GM23248 (cell line): ENCODE data around the gene WDR35. TPM values are rescaled to one million over a fixed set of nuclear protein-coding genes. Genes with fewer than 3 reads are reported as not detected.
"Not testable (repeated sequence)": the region's sequence is repeated elsewhere in the genome, so short reads cannot be mapped to it uniquely, and the experiment has no call there.

Experiments used
- DNase-seq: peaks from one replicate; pipeline ENCODE4 v3.0.0-alpha.2; 2015
- H2AFZ ChIP-seq: fragments of 200-600 bp; sonication (generic); 2 replicates; pipeline ENCODE4 v1.6.1; 2016; ENCODE audit warnings: antibody characterized with exemption
- H3F3A ChIP-seq: fragments of 200-600 bp; sonication (generic); 2 replicates; pipeline ENCODE4 v1.6.1; 2016; ENCODE audit warnings: mild to moderate bottlenecking, antibody characterized with exemption, mixed run types; ENCODE audit not compliant: insufficient read depth
- H3K27ac ChIP-seq: fragments of 200-600 bp; sonication (generic); 2 replicates; pipeline ENCODE4 v1.5.1; 2016; ENCODE audit warnings: mild to moderate bottlenecking
- H3K27me3 ChIP-seq: fragments of 200-600 bp; sonication (generic); replicated peaks from 2 replicates; pipeline ENCODE4 v1.6.1; 2016; ENCODE audit warnings: mild to moderate bottlenecking; ENCODE audit not compliant: insufficient read depth
- H3K36me3 ChIP-seq: fragments of 200-600 bp; sonication (generic); 2 replicates; pipeline ENCODE4 v1.6.1; 2016; ENCODE audit warnings: low read depth, mild to moderate bottlenecking
- H3K4me1 ChIP-seq: fragments of 200-600 bp; sonication (generic); 2 replicates; pipeline ENCODE4 v1.6.1; 2016; ENCODE audit warnings: mild to moderate bottlenecking; ENCODE audit not compliant: insufficient read depth
- H3K4me2 ChIP-seq: fragments of 200-600 bp; sonication (generic); one replicate; pipeline ENCODE4 v1.6.1; 2016; ENCODE audit warnings: mild to moderate bottlenecking; ENCODE audit not compliant: unreplicated experiment
- H3K4me3 ChIP-seq: fragments of 200-600 bp; sonication (generic); 2 replicates; pipeline ENCODE4 v1.5.1; 2016; ENCODE audit warnings: mild to moderate bottlenecking
- H3K79me2 ChIP-seq: fragments of 200-600 bp; sonication (generic); 2 replicates; pipeline ENCODE4 v1.6.1; 2016; ENCODE audit warnings: mild to moderate bottlenecking; ENCODE audit not compliant: insufficient read depth
- H3K9ac ChIP-seq: fragments of 200-600 bp; sonication (generic); 2 replicates; pipeline ENCODE4 v1.6.1; 2016; ENCODE audit warnings: mild to moderate bottlenecking
- H3K9me2 ChIP-seq: fragments of 200-600 bp; sonication (generic); 2 replicates; pipeline ENCODE4 v1.6.1; 2016; ENCODE audit warnings: mixed run types, mild to moderate bottlenecking, moderate library complexity; ENCODE audit not compliant: insufficient read depth
- H3K9me3 ChIP-seq: fragments of 200-600 bp; sonication (generic); one replicate; pipeline ENCODE4 v1.6.1; 2017; ENCODE audit warnings: low read depth
- H4K20me1 ChIP-seq: fragments of 200-600 bp; sonication (generic); 2 replicates; pipeline ENCODE4 v1.6.0; 2016; ENCODE audit not compliant: insufficient read depth
- EZH2 ChIP-seq: fragments of 200-600 bp; sonication (generic); IDR thresholded peaks from 2 replicates; pipeline ENCODE4 v1.6.1; 2018; ENCODE audit warnings: antibody characterized with exemption, mild to moderate bottlenecking; ENCODE audit not compliant: insufficient read depth, poor library complexity, severe bottlenecking
- EZH2phosphoT487 ChIP-seq: fragments of 200-600 bp; sonication (generic); IDR thresholded peaks from 2 replicates; pipeline ENCODE4 v1.6.1; 2018; ENCODE audit warnings: antibody characterized with exemption, moderate library complexity, mild to moderate bottlenecking, low read depth; ENCODE audit not compliant: insufficient read depth
- WGBS, 2 experiments: methylation state at CpG; one replicate each; pipeline ENCODE4 v1.1.6; 2015 to 2017; ENCODE audit warnings: low lambda C conversion rate in 2 of 2, low coverage in 1 of 2; ENCODE audit errors: missing lambda C conversion rate in 2 of 2; 5-methylcytosine and 5-hydroxymethylcytosine counted together
- in situ Hi-C: fragments of 300-500 bp; cut with MboI; formaldehyde crosslinking; loops from 2 replicates; pipeline ENCODE4 v1.15.0; 2020
- polyA plus RNA-seq: library from polyadenylated mRNA; unstranded; fragments of >200 nt; fragmentation: Nextera tagmentation; extraction: Ambion mirVana; gene quantifications from 2 replicates; pipeline ENCODE4 v1.2.1, GENCODE V29; 2016
- total RNA-seq: library from RNA; depleted of rRNA; stranded (reverse); fragments of >200 nt; shearing (Covaris generic); gene quantifications from 2 replicates; pipeline ENCODE4 v1.2.3, GENCODE V29; 2014

WDR35 gene
- total and polyA plus RNA-seq, 2 experiments from 2014 or later = 3.2 to 7.3 TPM

DNA sequence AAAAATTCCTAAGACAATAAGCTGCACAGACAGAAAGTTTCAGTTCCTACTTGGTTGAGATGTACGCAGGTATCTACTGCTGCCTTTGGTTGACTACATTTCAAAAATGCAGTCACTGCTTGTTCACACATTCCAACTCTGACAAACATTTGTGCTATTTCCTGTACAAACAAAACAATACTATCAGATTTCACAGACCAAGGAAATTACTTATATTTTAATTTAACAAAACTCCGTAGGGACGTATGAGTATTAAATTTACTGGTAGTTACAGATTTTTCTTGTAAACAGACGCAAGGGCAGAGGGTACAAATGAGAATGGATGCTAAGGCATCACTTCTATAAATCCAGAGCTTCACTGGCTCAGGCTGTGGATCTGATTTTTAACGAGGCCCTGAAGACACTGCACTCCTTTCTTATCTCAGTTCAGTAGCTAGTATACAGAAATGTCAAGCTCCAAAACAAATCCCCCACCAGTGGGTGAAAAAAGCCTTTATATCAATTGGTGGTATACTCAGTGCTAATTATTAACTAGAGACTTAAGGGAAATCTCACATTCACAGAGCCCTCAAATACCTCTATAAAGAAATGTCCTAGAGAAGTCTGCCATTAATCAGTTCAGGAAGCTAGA, 56.4 kb downstream of the WDR35 start:
- H3K9me2 ChIP-seq = no peaks in the 10 kb centered on the region
- H4K20me1 ChIP-seq = no peaks in the 10 kb centered on the region
- DNase-seq = peak; percentile 71
- peak overlapping the region; percentile 58 for H3K27ac ChIP-seq
- TF ChIP-seq EZH2 = no peak
- peak; percentile 77; the same call in 1 of the 2 replicates for TF ChIP-seq EZH2phosphoT487
- H3K27me3 ChIP-seq = no peaks in the 10 kb centered on the region
- H3K36me3 ChIP-seq = peaks cover 16% of the 10 kb centered on the region
- H2AFZ ChIP-seq = peak overlapping the region; percentile 78
- 10 to 17% methylated on average over 5 of the region's 5 CpGs for WGBS, 2 experiments
- H3K4me3 ChIP-seq = peak overlapping the region; percentile 42
- H3K9ac ChIP-seq = peak overlapping the region; percentile 37
- H3K9me3 ChIP-seq = no peaks in the 10 kb centered on the region
- in situ Hi-C loops = no loop called here
- H3F3A ChIP-seq = peaks cover 10% of the 10 kb centered on the region; the same call in 1 of the 2 replicates
- H3K79me2 ChIP-seq = no peaks in the 10 kb centered on the region
- peak overlapping the region; percentile 74 for H3K4me2 ChIP-seq
- peaks cover 17% of the 10 kb centered on the region for H3K4me1 ChIP-seq

DNA sequence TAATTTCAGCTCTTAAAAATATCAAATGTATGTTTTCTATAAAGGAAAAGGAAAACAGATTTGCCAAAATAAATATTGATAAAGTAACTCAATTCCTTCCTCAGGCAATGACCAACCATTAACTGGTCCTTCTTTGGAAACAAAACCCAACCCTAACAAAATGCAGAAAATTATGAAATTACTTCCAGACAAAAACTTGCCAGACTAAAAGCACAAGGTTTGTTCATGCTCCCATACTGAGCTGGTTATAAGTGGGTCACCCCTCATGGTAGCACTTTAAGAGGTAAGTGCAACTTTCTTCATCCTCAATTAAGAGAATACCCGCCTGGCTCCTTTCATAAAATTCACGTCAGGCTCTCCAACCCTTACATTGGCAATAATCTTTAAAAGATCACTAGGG, 57.0 kb downstream of the WDR35 start:
- no peaks in the 10 kb centered on the region for H3K79me2 ChIP-seq
- peaks cover 10% of the 10 kb centered on the region; the same call in 1 of the 2 replicates for H3F3A ChIP-seq
- H3K36me3 ChIP-seq = peaks cover 21% of the 10 kb centered on the region
- H3K4me3 ChIP-seq = peak overlapping the region; percentile 42
- WGBS, 2 experiments = 85 to 88% methylated on average over 2 of the region's 2 CpGs
- H3K9me3 ChIP-seq = no peaks in the 10 kb centered on the region
- in situ Hi-C loops = no loop called here
- no peaks in the 10 kb centered on the region for H3K9me2 ChIP-seq
- H3K27ac ChIP-seq = peak overlapping the region; percentile 58; the same call in 1 of the 2 replicates
- no peaks in the 10 kb centered on the region for H3K27me3 ChIP-seq
- peak overlapping the region; percentile 74 for H3K4me2 ChIP-seq
- TF ChIP-seq EZH2phosphoT487 (no peak), EZH2 (no peak)
- H2AFZ ChIP-seq = peak overlapping the region; percentile 78; the same call in 1 of the 2 replicates
- H3K4me1 ChIP-seq = peaks cover 17% of the 10 kb centered on the region
- no peak for DNase-seq
- H3K9ac ChIP-seq = no peak overlapping the region; the same call in 1 of the 2 replicates
- no peaks in the 10 kb centered on the region for H4K20me1 ChIP-seq

DNA sequence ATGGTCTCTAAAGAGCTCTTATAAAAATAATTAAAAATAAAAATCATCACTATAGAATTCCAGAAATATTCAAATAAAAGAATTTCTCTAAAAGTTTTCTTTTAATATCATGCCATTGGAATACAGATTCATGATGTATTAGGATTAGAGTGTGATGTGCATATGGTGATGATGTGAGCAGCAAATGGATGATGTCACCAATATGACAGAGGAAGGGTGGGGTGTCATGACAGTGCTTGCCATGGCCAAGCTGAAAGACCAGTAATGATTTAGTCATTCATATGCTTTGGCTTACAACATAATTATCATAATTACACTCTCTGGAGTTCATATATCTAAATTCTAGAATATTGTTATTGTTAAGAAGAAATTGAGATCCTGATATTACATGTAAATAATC, 60.7 kb downstream of the WDR35 start:
- Histone ChIP-seq H4K20me1 (no peaks in the 10 kb centered on the region), H3K9me2 (no peaks in the 10 kb centered on the region), H3K9me3 (no peaks in the 10 kb centered on the region), H3F3A (peaks cover 10% of the 10 kb centered on the region; the same call in 1 of the 2 replicates), H2AFZ (no peak overlapping the region), H3K9ac (no peak overlapping the region), H3K79me2 (no peaks in the 10 kb centered on the region), H3K27ac (no peak overlapping the region), H3K4me3 (no peak overlapping the region), H3K4me1 (peaks cover 16% of the 10 kb centered on the region), H3K4me2 (no peak overlapping the region), H3K36me3 (peaks cover 24% of the 10 kb centered on the region), H3K27me3 (no peaks in the 10 kb centered on the region)
- no peak for TF ChIP-seq EZH2
- no peak for TF ChIP-seq EZH2phosphoT487
- peak; percentile 5 for DNase-seq
- in situ Hi-C loops = no loop called here

DNA sequence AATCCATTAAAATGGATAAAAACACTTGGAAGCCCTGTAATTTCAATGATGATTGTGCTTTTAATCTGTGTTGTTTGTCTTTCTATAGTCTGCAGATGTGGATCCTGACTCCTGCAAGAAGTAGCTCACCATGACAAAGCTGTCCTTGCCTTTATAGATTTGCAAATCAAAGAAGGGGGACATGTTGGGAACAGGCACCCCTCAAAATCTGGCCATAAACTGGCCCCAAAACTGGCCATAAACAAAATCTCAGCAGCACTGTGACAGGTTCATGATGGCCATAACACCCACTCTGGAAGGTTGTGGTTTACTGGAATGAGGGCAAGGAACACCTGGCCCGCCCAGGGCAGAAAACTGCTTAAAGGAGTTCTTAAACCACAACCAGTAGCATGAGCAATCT, 62.1 kb downstream of the WDR35 start:
- H3K9me2 ChIP-seq, H3K27ac ChIP-seq, H3K4me1 ChIP-seq, H4K20me1 ChIP-seq, H3K4me3 ChIP-seq, in situ Hi-C loops, DNase-seq, H2AFZ ChIP-seq, H3K4me2 ChIP-seq, H3K79me2 ChIP-seq, H3K9me3 ChIP-seq, H3F3A ChIP-seq, H3K27me3 ChIP-seq, H3K9ac ChIP-seq: not testable (repeated sequence)
- 94 to 100% methylated on average over 1 of the region's 1 CpG for WGBS, 2 experiments
- H3K36me3 ChIP-seq = peaks cover 24% of the 10 kb centered on the region

DNA sequence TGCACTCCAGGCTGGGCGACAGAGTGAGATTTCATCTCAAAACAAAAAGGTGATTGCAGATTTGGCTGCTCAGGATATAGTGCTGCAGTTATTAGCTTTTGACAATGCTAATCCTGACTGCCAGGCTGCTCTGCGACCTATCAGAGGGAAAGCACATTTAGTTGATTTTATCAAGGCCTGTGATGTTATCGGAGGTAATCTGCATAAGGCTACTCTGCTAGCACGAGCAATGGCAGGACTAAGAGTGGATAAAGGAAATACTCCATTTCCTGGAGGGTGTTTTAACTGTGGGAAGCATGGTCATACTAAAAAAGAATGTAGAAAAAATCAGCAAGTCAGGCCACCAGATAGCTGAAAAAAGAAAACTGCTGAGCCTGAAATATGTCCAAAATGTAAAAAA, 65.4 kb downstream of the WDR35 start:
- peaks cover 18% of the 10 kb centered on the region for H3K36me3 ChIP-seq
- H3K4me2 ChIP-seq, H3K79me2 ChIP-seq, H3K27me3 ChIP-seq, H3K9me3 ChIP-seq, H2AFZ ChIP-seq, DNase-seq, H3K4me3 ChIP-seq, in situ Hi-C loops, H3K9me2 ChIP-seq, H3K4me1 ChIP-seq, H3F3A ChIP-seq, H4K20me1 ChIP-seq, H3K27ac ChIP-seq, H3K9ac ChIP-seq: not testable (repeated sequence)
- 96% methylated on average over 4 of the region's 4 CpGs for WGBS, 2 experiments

DNA sequence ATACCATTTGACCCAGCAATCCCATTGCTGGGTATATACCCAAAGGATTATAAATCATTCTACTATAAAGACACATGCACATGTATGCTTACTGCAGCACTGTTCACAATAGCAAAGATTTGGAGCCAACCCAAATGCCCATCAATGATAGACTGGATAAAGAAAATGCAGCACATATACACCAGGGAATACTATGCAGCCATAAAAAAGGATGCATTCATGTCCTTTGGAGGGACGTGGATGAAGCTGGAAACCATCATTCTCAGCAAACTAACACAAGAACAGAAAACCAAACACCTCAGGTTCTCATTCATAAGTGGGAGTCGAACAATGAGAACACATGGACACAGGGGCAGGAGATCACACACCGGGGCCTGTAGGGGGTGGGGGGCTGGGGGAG, 67.7 kb downstream of the WDR35 start:
- H2AFZ ChIP-seq, H3K79me2 ChIP-seq, H3K4me2 ChIP-seq, H3K9me2 ChIP-seq, DNase-seq, H3K36me3 ChIP-seq, H3K9me3 ChIP-seq, H3K9ac ChIP-seq, in situ Hi-C loops, H4K20me1 ChIP-seq, H3K27me3 ChIP-seq, H3F3A ChIP-seq, H3K4me3 ChIP-seq, H3K27ac ChIP-seq, H3K4me1 ChIP-seq: not testable (repeated sequence)
- 72 to 78% methylated on average over 3 of the region's 3 CpGs for WGBS, 2 experiments
